GM21528 (cell line): ENCODE measurements around the gene GRIK5.
A peak's percentile ranks its signal among the peaks of the same experiment; 100 is the strongest.

ENCODE experiments used
- ATAC-seq: cut with Tn5 transposase; IDR thresholded peaks from one replicate; pipeline ENCODE4 v1.9.1; 2021; ENCODE audit warnings: mild to moderate bottlenecking, moderate library complexity; ENCODE audit not compliant: unreplicated experiment, low FRiP score

Gene GRIK5

GRCh38 chr19:41965106-41965505, 104.9 kb downstream of the GRIK5 start:
- ATAC-seq = no peak

GRCh38 chr19:41960973-41961372, 109.0 kb downstream of the GRIK5 start:
- ATAC-seq = no peak

- ATAC-seq = peak; percentile 85
Observed at GRCh38 chr19:41959056-41960053, 110.7 kb downstream of the GRIK5 start, which contains the start of gene RABAC1. Gene RABAC1 (minus strand): TSS chr19:41959321. CDS start chr19:41959292, 29 bp downstream.

- peak; percentile 40 for ATAC-seq
Observed at GRCh38 chr19:41958367-41959055, 111.5 kb downstream of the GRIK5 start.

- no peak for ATAC-seq
Observed at GRCh38 chr19:41957838-41958366, 112.1 kb downstream of the GRIK5 start.

GRCh38 chr19:41957161-41957837, 112.7 kb downstream of the GRIK5 start:
- ATAC-seq = no peak

GRCh38 chr19:41956621-41957020, 113.4 kb downstream of the GRIK5 start:
- no peak for ATAC-seq

- no peak for ATAC-seq
Observed at GRCh38 chr19:41955521-41955920, 114.5 kb downstream of the GRIK5 start.

GRCh38 chr19:41951686-41952172, 118.3 kb downstream of the GRIK5 start:
- no peak for ATAC-seq
